BLaER1 (cell line): ENCODE measurements around the gene MORN1.
A peak's percentile ranks its signal among the peaks of the same experiment; 100 is the strongest.
"Not testable (repeated sequence)": the region's sequence is repeated elsewhere in the genome, so short reads cannot be mapped to it uniquely, and the experiment has no call there.

Source experiments
- H3K27ac ChIP-seq: shearing (Covaris generic); formaldehyde crosslinking; 2 replicates; pipeline ENCODE4 v1.8.1; 2022
- H3K27me3 ChIP-seq: shearing (Covaris generic); formaldehyde crosslinking; 2 replicates; pipeline ENCODE4 v1.8.1; 2022
- H3K36me3 ChIP-seq: shearing (Covaris generic); formaldehyde crosslinking; 2 replicates; pipeline ENCODE4 v1.8.1; 2022
- H3K4me1 ChIP-seq: shearing (Covaris generic); formaldehyde crosslinking; 2 replicates; pipeline ENCODE4 v1.8.1; 2022
- H3K4me2 ChIP-seq: shearing (Covaris generic); formaldehyde crosslinking; 2 replicates; pipeline ENCODE4 v1.8.1; 2022
- H3K4me3 ChIP-seq: shearing (Covaris generic); formaldehyde crosslinking; 2 replicates; pipeline ENCODE4 v1.8.1; 2022
- H3K9ac ChIP-seq: shearing (Covaris generic); formaldehyde crosslinking; 2 replicates; pipeline ENCODE4 v1.8.1; 2022
- H3K9me3 ChIP-seq: shearing (Covaris generic); formaldehyde crosslinking; 2 replicates; pipeline ENCODE4 v1.8.1; 2022
- H4K20me1 ChIP-seq: shearing (Covaris generic); formaldehyde crosslinking; 2 replicates; pipeline ENCODE4 v1.8.1; 2022
- Cebpa-rat ChIP-seq: shearing (Covaris generic); IDR thresholded peaks from 2 replicates; pipeline ENCODE4 v1.8.1; 2022

MORN1 gene

GRCh38 chr1:2297246-2298011 lies 93.9 kb downstream of the MORN1 start:
- Histone ChIP-seq H3K27ac (no peak overlapping the region), H3K4me1 (peaks cover 85% of the 10 kb centered on the region), H3K27me3 (peaks cover 26% of the 10 kb centered on the region), H3K4me2 (peak overlapping the region; percentile 100; the same call in 1 of the 2 replicates), H4K20me1 (peaks cover 96% of the 10 kb centered on the region), H3K4me3 (no peak overlapping the region), H3K9me3 (no peaks in the 10 kb centered on the region), H3K9ac (no peak overlapping the region), H3K36me3 (no peaks in the 10 kb centered on the region)
- TF ChIP-seq Cebpa-rat: no peak

DNA sequence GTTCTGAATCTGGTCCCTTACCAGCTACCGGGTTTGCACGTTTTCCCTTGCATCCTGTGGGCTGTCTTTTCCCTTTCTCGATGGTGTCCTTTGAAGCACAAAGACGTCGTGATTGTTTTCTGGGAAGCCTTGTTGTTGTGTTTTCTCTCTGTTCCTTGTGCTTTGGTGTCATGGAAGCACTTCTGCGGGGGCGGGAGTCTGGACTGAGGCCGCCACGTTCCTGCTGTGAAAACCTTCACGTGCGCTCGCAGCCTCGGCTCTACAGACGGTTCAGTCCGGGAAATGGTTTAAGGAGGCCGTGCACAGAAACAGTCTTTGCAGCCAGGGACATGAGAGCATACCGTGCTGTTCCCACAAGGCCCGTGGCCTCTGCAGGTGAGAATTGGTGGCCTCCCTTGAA lies 94.7 kb downstream of the MORN1 start:
- no peak for TF ChIP-seq Cebpa-rat
- H3K27me3 ChIP-seq: peaks cover 33% of the 10 kb centered on the region
- no peak overlapping the region for H3K9ac ChIP-seq
- no peaks in the 10 kb centered on the region for H3K36me3 ChIP-seq
- H3K9me3 ChIP-seq: no peaks in the 10 kb centered on the region
- no peak overlapping the region for H3K4me3 ChIP-seq
- peaks cover 96% of the 10 kb centered on the region for H4K20me1 ChIP-seq
- no peak overlapping the region for H3K27ac ChIP-seq
- peaks cover 85% of the 10 kb centered on the region for H3K4me1 ChIP-seq
- no peak overlapping the region; the same call in 1 of the 2 replicates for H3K4me2 ChIP-seq

GRCh38 chr1:2296211-2296610 lies 95.1 kb downstream of the MORN1 start:
- not testable (repeated sequence) for H3K27ac ChIP-seq
- peaks cover 85% of the 10 kb centered on the region for H3K4me1 ChIP-seq

GRCh38 chr1:2295526-2295925 lies 95.8 kb downstream of the MORN1 start:
- no peak overlapping the region for H3K4me2 ChIP-seq
- H3K9ac ChIP-seq: no peak overlapping the region
- H3K4me3 ChIP-seq: no peak overlapping the region
- H3K9me3 ChIP-seq: no peaks in the 10 kb centered on the region
- no peaks in the 10 kb centered on the region for H3K36me3 ChIP-seq
- H3K4me1 ChIP-seq: peaks cover 88% of the 10 kb centered on the region
- TF ChIP-seq Cebpa-rat: no peak
- peaks cover 100% of the 10 kb centered on the region for H4K20me1 ChIP-seq
- H3K27me3 ChIP-seq: peaks cover 33% of the 10 kb centered on the region
- no peak overlapping the region for H3K27ac ChIP-seq

More at GRCh38 chr1:2296211-2296610, 95.1 kb downstream of the MORN1 start:
- not testable (repeated sequence) for H3K9ac ChIP-seq, H3K4me2 ChIP-seq, H3K9me3 ChIP-seq, H3K4me3 ChIP-seq, H3K36me3 ChIP-seq
- H4K20me1 ChIP-seq: peaks cover 96% of the 10 kb centered on the region
- peaks cover 33% of the 10 kb centered on the region for H3K27me3 ChIP-seq

DNA sequence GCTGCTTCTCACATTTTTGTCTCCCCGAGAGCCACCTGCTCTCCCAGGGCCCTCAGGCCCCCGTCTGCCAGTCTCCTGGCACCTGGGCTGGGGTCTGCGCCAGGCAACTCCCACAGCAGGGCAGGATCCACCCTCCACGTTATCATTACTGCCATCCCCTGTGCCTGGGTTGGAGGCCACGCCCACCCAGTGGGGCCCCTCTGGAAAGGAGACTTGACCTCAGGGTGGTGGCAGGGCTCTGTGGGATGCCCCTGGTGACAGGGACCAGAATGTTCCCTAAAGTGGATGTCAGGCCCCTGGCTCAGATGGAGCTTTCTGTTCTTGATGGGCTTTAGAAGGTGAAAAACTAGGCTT lies 96.7 kb downstream of the MORN1 start:
- Histone ChIP-seq H3K27ac (no peak overlapping the region), H3K4me3 (no peak overlapping the region), H3K4me2 (peak overlapping the region; percentile 71), H4K20me1 (peaks cover 100% of the 10 kb centered on the region), H3K27me3 (peaks cover 41% of the 10 kb centered on the region), H3K36me3 (no peaks in the 10 kb centered on the region), H3K4me1 (peaks cover 88% of the 10 kb centered on the region), H3K9ac (no peak overlapping the region), H3K9me3 (no peaks in the 10 kb centered on the region)
- no peak for TF ChIP-seq Cebpa-rat

DNA sequence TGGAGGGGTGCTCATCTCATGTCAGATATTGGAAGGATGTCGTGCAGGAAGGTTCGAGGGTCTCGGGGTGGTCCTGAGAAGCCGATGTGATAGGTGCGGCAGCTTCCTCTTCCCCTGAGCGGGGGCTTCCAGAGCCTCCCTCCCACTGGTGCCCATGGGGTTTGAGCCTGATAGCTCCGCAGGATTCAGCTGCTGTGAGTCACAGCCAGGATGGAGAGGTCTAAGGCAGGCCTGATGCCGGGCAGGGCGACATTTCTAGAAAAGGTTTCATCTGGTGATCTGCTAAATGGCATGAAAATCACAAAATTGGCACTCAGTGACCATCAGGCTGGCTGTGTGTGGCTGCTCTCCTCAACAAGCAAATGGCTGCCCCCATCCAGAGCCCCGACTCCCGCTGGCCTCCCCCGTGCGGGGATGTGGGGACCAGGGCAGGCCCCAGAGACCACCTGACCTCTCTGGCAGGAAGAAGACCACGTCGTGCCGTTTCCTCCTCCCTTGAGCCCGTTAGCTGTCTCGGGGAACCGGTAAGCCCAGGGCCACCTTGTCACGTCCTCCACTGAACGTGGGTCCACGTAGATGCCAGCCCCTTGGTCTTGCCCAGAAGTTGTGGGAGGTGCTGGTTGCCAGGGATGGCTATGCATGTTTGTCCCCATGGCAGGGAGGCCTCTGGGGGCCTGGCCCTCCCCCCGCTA lies 97.2 kb downstream of the MORN1 start:
- H3K4me2 ChIP-seq: peak overlapping the region; percentile 71
- peaks cover 43% of the 10 kb centered on the region for H3K27me3 ChIP-seq
- no peaks in the 10 kb centered on the region for H3K9me3 ChIP-seq
- no peak overlapping the region for H3K4me3 ChIP-seq
- peaks cover 100% of the 10 kb centered on the region for H4K20me1 ChIP-seq
- H3K4me1 ChIP-seq: peaks cover 86% of the 10 kb centered on the region
- H3K9ac ChIP-seq: no peak overlapping the region
- no peak for TF ChIP-seq Cebpa-rat
- H3K36me3 ChIP-seq: no peaks in the 10 kb centered on the region
- H3K27ac ChIP-seq: no peak overlapping the region

DNA sequence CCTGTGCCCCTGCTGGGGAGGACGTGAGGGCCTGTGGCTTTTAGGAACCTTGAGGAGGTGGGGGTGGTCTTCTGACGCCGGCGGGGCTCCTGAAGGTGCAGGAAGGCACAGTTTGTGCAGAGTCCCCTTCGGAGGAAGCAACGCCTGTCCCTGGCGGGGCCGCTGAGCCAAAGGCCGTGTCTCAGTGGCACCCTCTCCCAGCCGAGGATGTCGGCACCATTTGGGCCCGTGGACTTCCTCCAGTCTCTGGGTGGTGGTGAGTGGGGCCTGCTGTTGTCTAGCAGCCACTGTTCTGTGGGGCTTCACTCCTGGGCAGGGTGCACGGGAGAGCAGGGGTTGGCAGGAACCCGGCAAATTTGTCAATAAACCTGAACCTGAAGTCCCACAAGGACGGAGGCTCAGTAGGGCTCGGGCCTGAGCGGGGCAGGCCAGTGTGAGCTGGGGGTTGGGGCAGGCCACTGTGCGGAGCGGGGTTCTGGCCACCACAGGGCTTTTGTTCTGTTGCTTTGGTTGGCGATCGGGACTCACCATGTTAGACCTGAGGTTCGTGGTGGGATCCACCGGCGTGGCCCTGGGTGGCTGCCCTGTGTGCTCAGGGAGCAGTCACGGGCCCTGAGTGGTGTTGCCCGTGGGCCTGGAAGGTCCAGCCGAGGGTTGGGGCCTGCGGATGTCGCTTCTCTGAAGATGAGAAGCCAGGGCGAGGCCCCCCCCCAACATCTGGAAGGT lies 98.5 kb downstream of the MORN1 start:
- H4K20me1 ChIP-seq: peaks cover 100% of the 10 kb centered on the region
- no peaks in the 10 kb centered on the region for H3K36me3 ChIP-seq

GRCh38 chr1:2291577-2291976 lies 99.8 kb downstream of the MORN1 start:
- no peaks in the 10 kb centered on the region for H3K36me3 ChIP-seq
- peak overlapping the region; percentile 56; the same call in 1 of the 2 replicates for H3K4me3 ChIP-seq
- H3K27me3 ChIP-seq: peaks cover 50% of the 10 kb centered on the region
- H3K9me3 ChIP-seq: no peaks in the 10 kb centered on the region
- peaks cover 100% of the 10 kb centered on the region for H4K20me1 ChIP-seq
- H3K4me2 ChIP-seq: peak overlapping the region; percentile 98
- H3K9ac ChIP-seq: no peak overlapping the region
- TF ChIP-seq Cebpa-rat: no peak
- H3K4me1 ChIP-seq: peaks cover 76% of the 10 kb centered on the region
- H3K27ac ChIP-seq: no peak overlapping the region

More for the DNA sequence above, 98.5 kb downstream of the MORN1 start:
- Histone ChIP-seq H3K4me2 (peak overlapping the region; percentile 98), H3K27me3 (peaks cover 50% of the 10 kb centered on the region), H3K4me1 (peaks cover 86% of the 10 kb centered on the region), H3K9me3 (no peaks in the 10 kb centered on the region), H3K9ac (no peak overlapping the region), H3K4me3 (no peak overlapping the region), H3K27ac (no peak overlapping the region)
- no peak for TF ChIP-seq Cebpa-rat

GRCh38 chr1:2290595-2291510 lies 100.5 kb downstream of the MORN1 start:
- H3K4me2 ChIP-seq: peak overlapping the region; percentile 98
- peaks cover 50% of the 10 kb centered on the region for H3K27me3 ChIP-seq
- no peaks in the 10 kb centered on the region for H3K36me3 ChIP-seq
- peak overlapping the region; percentile 41; the same call in 1 of the 2 replicates for H3K27ac ChIP-seq
- H3K4me1 ChIP-seq: peaks cover 75% of the 10 kb centered on the region
- peaks cover 100% of the 10 kb centered on the region for H4K20me1 ChIP-seq
- H3K4me3 ChIP-seq: peak overlapping the region; percentile 56
- H3K9ac ChIP-seq: no peak overlapping the region
- no peaks in the 10 kb centered on the region for H3K9me3 ChIP-seq
- peak; percentile 96 for TF ChIP-seq Cebpa-rat
